Measurements from ENCODE around the gene CUX1.

DNA sequence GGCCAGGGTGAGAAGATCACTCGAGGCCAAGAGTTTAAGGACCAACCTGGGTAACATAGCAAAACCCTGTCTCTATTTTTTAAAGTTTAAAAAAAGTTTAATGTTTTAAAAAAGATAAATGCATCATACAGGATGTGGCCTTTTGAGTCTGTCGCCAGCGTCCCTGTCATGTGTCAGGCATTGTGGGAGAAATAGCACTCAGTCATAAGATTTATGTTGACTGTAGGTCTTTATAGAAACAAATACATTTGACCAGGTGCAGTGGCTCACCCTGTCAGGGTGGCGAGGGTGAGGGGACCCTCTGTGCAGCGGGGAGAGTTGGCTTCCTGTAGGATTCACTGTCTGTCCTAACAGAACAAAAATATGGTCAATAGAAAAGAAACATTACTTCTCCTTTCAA, 405.8 kb downstream of the CUX1 start:
- TF ChIP-seq, protein P1, sequence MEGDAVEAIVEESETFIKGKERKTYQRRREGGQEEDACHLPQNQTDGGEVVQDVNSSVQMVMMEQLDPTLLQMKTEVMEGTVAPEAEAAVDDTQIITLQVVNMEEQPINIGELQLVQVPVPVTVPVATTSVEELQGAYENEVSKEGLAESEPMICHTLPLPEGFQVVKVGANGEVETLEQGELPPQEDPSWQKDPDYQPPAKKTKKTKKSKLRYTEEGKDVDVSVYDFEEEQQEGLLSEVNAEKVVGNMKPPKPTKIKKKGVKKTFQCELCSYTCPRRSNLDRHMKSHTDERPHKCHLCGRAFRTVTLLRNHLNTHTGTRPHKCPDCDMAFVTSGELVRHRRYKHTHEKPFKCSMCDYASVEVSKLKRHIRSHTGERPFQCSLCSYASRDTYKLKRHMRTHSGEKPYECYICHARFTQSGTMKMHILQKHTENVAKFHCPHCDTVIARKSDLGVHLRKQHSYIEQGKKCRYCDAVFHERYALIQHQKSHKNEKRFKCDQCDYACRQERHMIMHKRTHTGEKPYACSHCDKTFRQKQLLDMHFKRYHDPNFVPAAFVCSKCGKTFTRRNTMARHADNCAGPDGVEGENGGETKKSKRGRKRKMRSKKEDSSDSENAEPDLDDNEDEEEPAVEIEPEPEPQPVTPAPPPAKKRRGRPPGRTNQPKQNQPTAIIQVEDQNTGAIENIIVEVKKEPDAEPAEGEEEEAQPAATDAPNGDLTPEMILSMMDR (IDR thresholded peaks at IDR 0.05), result no peak
- TF ChIP-seq POLR2A (IDR thresholded peaks at IDR 0.05), result no peak
